DMS 273 treated with DMSO at 0.1 percent for 48 hours (cell line): ENCODE results near the gene SLC6A9.

Experiments
- DNase-seq: peaks from one replicate; lab custom pipeline; 2025; lab: John Stamatoyannopoulos, UW

SLC6A9 gene

GRCh38 chr1:44002165-44002564 is 29.1 kb downstream of the SLC6A9 start:
- DNase-seq: no peak

GRCh38 chr1:44000122-44000665 is 31.1 kb downstream of the SLC6A9 start:
- no peak for DNase-seq

- no peak for DNase-seq
These were observed 31.8 kb downstream of the SLC6A9 start for GRCh38 chr1:43999455-43999854.

GRCh38 chr1:43998000-43998378 is 33.3 kb downstream of the SLC6A9 start:
- DNase-seq: no peak

GRCh38 chr1:43997295-43997999 is 33.8 kb downstream of the SLC6A9 start:
- DNase-seq: no peak

- DNase-seq: no peak
These were observed 34.5 kb downstream of the SLC6A9 start for GRCh38 chr1:43996733-43997115.

- no peak for DNase-seq
These were observed 35.1 kb downstream of the SLC6A9 start for GRCh38 chr1:43995984-43996732.

GRCh38 chr1:43994794-43995790 is 36.2 kb downstream of the SLC6A9 start:
- no peak for DNase-seq

- no peak for DNase-seq
These were observed 37.2 kb downstream of the SLC6A9 start for GRCh38 chr1:43994071-43994470.

- DNase-seq: no peak
These were observed 37.9 kb downstream of the SLC6A9 start for GRCh38 chr1:43993206-43993914.

- no peak for DNase-seq
These were observed 38.8 kb downstream of the SLC6A9 start for GRCh38 chr1:43992232-43992995.

GRCh38 chr1:43991476-43992231 is 39.6 kb downstream of the SLC6A9 start, which contains the start of gene CCDC24:
Gene CCDC24 (plus strand): TSS chr1:43991599. CDS start chr1:43991879, 280 bp downstream.
- peak; percentile 65 for DNase-seq

GRCh38 chr1:43991200-43991475 is 40.1 kb downstream of the SLC6A9 start:
- DNase-seq: no peak

- no peak for DNase-seq
These were observed 40.7 kb downstream of the SLC6A9 start for GRCh38 chr1:43990271-43991199.

GRCh38 chr1:43987159-43987902 is 43.9 kb downstream of the SLC6A9 start:
- no peak for DNase-seq

- no peak for DNase-seq
These were observed 44.5 kb downstream of the SLC6A9 start for GRCh38 chr1:43986712-43987111.

GRCh38 chr1:43985984-43986595 is 45.2 kb downstream of the SLC6A9 start:
- no peak for DNase-seq

GRCh38 chr1:43984855-43985254 is 46.4 kb downstream of the SLC6A9 start:
- no peak for DNase-seq
